ENCODE results near the gene TPI1.
"Not testable (repeated sequence)": the region's sequence is repeated elsewhere in the genome, so short reads cannot be mapped to it uniquely, and the experiment has no call there.

DNA sequence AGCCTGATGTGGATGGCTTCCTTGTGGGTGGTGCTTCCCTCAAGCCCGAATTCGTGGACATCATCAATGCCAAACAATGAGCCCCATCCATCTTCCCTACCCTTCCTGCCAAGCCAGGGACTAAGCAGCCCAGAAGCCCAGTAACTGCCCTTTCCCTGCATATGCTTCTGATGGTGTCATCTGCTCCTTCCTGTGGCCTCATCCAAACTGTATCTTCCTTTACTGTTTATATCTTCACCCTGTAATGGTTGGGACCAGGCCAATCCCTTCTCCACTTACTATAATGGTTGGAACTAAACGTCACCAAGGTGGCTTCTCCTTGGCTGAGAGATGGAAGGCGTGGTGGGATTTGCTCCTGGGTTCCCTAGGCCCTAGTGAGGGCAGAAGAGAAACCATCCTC, 3.0 kb downstream of the TPI1 start:
- not testable (repeated sequence) for TF ChIP-seq FOXJ3 (CRISPR knock-in tag; IDR thresholded peaks at IDR 0.05); MXI1 (IDR thresholded peaks at IDR 0.05; ENCODE audit: low read depth, low read length); RFX5 (IDR thresholded peaks at IDR 0.05; ENCODE audit: low read length); EP300 (IDR thresholded peaks at IDR 0.05; ENCODE audit: borderline replicate concordance in 1 of 2, low read depth in 1 of 2, low read length in 1 of 2); FOXM1 (IDR thresholded peaks at IDR 0.05; ENCODE audit: low read depth); EZH2phosphoT487 (IDR thresholded peaks at IDR 0.05; ENCODE audit: borderline replicate concordance, low read depth); RCOR1 (IDR thresholded peaks at IDR 0.05; ENCODE audit: low read length); YY1 (IDR thresholded peaks at IDR 0.05; ENCODE audit: low read depth); TEAD4 (IDR thresholded peaks at IDR 0.05; ENCODE audit: borderline replicate concordance, insufficient read depth); GABPA (IDR thresholded peaks at IDR 0.05; ENCODE audit: low read depth)
- TF ChIP-seq, protein P1, sequence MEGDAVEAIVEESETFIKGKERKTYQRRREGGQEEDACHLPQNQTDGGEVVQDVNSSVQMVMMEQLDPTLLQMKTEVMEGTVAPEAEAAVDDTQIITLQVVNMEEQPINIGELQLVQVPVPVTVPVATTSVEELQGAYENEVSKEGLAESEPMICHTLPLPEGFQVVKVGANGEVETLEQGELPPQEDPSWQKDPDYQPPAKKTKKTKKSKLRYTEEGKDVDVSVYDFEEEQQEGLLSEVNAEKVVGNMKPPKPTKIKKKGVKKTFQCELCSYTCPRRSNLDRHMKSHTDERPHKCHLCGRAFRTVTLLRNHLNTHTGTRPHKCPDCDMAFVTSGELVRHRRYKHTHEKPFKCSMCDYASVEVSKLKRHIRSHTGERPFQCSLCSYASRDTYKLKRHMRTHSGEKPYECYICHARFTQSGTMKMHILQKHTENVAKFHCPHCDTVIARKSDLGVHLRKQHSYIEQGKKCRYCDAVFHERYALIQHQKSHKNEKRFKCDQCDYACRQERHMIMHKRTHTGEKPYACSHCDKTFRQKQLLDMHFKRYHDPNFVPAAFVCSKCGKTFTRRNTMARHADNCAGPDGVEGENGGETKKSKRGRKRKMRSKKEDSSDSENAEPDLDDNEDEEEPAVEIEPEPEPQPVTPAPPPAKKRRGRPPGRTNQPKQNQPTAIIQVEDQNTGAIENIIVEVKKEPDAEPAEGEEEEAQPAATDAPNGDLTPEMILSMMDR (IDR thresholded peaks at IDR 0.05), result not testable (repeated sequence)
- TF ChIP-seq, protein P2, sequence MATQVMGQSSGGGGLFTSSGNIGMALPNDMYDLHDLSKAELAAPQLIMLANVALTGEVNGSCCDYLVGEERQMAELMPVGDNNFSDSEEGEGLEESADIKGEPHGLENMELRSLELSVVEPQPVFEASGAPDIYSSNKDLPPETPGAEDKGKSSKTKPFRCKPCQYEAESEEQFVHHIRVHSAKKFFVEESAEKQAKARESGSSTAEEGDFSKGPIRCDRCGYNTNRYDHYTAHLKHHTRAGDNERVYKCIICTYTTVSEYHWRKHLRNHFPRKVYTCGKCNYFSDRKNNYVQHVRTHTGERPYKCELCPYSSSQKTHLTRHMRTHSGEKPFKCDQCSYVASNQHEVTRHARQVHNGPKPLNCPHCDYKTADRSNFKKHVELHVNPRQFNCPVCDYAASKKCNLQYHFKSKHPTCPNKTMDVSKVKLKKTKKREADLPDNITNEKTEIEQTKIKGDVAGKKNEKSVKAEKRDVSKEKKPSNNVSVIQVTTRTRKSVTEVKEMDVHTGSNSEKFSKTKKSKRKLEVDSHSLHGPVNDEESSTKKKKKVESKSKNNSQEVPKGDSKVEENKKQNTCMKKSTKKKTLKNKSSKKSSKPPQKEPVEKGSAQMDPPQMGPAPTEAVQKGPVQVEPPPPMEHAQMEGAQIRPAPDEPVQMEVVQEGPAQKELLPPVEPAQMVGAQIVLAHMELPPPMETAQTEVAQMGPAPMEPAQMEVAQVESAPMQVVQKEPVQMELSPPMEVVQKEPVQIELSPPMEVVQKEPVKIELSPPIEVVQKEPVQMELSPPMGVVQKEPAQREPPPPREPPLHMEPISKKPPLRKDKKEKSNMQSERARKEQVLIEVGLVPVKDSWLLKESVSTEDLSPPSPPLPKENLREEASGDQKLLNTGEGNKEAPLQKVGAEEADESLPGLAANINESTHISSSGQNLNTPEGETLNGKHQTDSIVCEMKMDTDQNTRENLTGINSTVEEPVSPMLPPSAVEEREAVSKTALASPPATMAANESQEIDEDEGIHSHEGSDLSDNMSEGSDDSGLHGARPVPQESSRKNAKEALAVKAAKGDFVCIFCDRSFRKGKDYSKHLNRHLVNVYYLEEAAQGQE (IDR thresholded peaks at IDR 0.05; ENCODE audit: low read depth, low read length), result not testable (repeated sequence)
- TF ChIP-seq, protein P3, sequence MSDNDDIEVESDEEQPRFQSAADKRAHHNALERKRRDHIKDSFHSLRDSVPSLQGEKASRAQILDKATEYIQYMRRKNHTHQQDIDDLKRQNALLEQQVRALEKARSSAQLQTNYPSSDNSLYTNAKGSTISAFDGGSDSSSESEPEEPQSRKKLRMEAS (IDR thresholded peaks at IDR 0.05; ENCODE audit: low read depth), result not testable (repeated sequence)
- TF ChIP-seq, protein P4, sequence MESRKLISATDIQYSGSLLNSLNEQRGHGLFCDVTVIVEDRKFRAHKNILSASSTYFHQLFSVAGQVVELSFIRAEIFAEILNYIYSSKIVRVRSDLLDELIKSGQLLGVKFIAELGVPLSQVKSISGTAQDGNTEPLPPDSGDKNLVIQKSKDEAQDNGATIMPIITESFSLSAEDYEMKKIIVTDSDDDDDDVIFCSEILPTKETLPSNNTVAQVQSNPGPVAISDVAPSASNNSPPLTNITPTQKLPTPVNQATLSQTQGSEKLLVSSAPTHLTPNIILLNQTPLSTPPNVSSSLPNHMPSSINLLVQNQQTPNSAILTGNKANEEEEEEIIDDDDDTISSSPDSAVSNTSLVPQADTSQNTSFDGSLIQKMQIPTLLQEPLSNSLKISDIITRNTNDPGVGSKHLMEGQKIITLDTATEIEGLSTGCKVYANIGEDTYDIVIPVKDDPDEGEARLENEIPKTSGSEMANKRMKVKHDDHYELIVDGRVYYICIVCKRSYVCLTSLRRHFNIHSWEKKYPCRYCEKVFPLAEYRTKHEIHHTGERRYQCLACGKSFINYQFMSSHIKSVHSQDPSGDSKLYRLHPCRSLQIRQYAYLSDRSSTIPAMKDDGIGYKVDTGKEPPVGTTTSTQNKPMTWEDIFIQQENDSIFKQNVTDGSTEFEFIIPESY (IDR thresholded peaks at IDR 0.05; ENCODE audit: borderline replicate concordance, low read depth), result not testable (repeated sequence)

Measured in SK-N-SH (cell line).